ENCODE measurements around the gene PFN1. TPM values are rescaled to one million over a fixed set of nuclear protein-coding genes. Genes with fewer than 3 reads are reported as not detected.

PFN1 gene
- total RNA-seq, 2 donors from 2014 or later: 806 to 1,230 TPM

DNA sequence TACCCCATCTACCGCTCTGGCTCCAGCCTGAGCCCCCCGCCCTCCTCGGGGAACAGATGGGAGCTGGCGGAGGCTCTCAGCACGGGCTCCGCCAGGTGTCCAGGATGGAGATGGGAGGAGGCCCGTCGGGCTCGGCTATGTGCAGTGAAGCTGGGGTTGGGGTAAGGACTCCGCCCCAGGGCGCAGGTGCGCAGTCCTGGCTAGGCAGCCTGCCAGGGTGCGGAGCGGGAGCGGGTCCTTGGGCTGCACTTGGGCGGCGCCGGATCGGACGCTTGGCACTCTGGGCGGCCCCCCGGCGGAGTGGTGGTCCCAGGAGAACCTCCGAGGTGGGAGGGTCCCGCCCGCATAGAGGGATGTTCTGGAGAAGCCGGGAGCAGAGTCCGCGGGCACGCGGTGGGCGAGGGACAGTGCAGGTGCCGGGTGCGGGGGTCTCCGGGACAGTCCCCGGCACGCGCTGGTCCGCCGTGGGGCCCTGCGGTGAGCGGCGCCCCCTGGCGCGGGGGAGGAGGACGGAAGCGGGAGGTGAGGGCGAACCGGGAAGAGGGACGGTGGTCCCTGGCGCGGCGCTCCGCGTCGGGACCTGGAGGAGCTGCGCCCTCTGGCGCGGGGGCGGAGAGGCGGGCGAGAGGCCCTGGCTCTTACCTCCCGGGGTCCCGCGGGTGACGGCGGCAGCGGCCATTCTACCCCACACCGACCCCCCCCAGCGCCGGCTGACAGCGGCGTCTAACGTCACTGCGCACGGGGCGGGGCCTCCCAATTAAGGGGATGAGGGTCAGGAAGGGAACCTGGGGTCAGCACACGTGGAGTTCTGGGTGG lies 38.8 kb upstream of the PFN1 start, which contains the start of gene CAMTA2:
Gene CAMTA2, minus strand, starts transcription at position 725 of the 816 bp plus-strand sequence. CDS start 1,453 bp downstream, outside the sequence.
- Histone ChIP-seq H3K4me1 (ENCODE audit: control insufficient read depth in 1 of 2, low read depth in 2 of 2) (peaks cover 10 to 30% of the 10 kb centered on the region in 2 donors), H3K27me3 (replicated peaks; ENCODE audit: insufficient read depth) (no peaks in the 10 kb centered on the region), H3K27ac (peak within 1 kb of the TSS; percentile 89 to 91), H3K36me3 (peaks cover 6% of the 10 kb centered on the region), H3K4me3 (peak within 1 kb of the TSS; percentile 82), H3K9me3 (no peaks in the 10 kb centered on the region)
- TF ChIP-seq, protein P1, sequence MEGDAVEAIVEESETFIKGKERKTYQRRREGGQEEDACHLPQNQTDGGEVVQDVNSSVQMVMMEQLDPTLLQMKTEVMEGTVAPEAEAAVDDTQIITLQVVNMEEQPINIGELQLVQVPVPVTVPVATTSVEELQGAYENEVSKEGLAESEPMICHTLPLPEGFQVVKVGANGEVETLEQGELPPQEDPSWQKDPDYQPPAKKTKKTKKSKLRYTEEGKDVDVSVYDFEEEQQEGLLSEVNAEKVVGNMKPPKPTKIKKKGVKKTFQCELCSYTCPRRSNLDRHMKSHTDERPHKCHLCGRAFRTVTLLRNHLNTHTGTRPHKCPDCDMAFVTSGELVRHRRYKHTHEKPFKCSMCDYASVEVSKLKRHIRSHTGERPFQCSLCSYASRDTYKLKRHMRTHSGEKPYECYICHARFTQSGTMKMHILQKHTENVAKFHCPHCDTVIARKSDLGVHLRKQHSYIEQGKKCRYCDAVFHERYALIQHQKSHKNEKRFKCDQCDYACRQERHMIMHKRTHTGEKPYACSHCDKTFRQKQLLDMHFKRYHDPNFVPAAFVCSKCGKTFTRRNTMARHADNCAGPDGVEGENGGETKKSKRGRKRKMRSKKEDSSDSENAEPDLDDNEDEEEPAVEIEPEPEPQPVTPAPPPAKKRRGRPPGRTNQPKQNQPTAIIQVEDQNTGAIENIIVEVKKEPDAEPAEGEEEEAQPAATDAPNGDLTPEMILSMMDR (IDR thresholded peaks at IDR 0.05): peak; percentile 66
- peak; percentile 64 for ATAC-seq (ENCODE audit: insufficient number of reproducible peaks, low FRiP score, low read depth)
- DNase-seq (ENCODE audit: low spot score): peak; percentile 75

DNA sequence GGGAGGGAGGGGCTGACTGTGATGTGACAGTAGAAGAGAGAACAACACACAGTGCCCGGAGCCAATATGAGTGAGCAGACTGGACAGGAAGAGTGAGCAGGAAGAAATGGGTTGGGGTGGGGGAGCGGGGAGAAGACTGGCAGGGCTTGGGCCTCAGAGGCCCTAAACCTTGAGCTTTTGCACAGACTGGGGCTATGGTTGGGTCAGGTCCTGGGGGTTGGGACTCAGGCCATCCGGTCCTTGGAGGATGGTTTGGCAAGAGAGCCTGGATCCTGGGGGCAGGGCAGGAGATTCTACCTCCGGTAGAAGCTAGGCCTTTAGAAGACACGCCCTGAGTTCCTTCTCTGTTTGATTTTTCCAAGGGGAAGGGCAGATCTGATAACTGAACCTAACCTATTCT lies 38.1 kb upstream of the PFN1 start:
- TF ChIP-seq, protein P1 (IDR thresholded peaks at IDR 0.05): no peak
- no peak for DNase-seq (ENCODE audit: low spot score)
- ATAC-seq (ENCODE audit: insufficient number of reproducible peaks, low FRiP score, low read depth): peak; percentile 3

DNA sequence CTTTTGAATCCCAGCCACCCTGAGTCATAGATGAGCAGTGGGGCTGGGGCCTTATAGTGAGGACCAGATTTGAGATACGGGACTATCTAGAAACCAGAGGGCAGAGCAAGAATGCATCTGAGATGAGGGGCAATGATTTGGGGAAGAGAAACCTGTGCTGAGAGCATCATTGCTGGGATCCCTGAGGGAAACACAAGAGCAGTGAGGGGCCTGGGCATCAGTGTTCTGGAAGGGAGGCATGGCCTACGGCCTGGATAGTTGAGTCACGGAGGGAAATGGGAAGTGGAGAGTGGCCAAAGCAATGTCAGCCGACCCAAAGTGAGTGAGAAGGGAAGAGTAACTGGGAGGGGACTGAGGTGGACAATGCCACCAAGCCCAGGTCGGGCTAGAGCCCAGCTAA lies 34.0 kb upstream of the PFN1 start:
- H3K9me3 ChIP-seq: no peaks in the 10 kb centered on the region
- no peaks in the 10 kb centered on the region for H3K27me3 ChIP-seq (replicated peaks; ENCODE audit: insufficient read depth)
- H3K4me3 ChIP-seq: no peak overlapping the region
- no peak for ATAC-seq (ENCODE audit: insufficient number of reproducible peaks, low FRiP score, low read depth)
- TF ChIP-seq, protein P1 (IDR thresholded peaks at IDR 0.05): no peak
- H3K4me1 ChIP-seq (ENCODE audit: control insufficient read depth in 1 of 2, low read depth in 2 of 2): peaks cover 0 to 18% of the 10 kb centered on the region in 2 donors
- peaks cover 33% of the 10 kb centered on the region for H3K36me3 ChIP-seq
- no peak overlapping the region for H3K27ac ChIP-seq
- no peak for DNase-seq (ENCODE audit: low spot score)

More for the DNA sequence above, 38.1 kb upstream of the PFN1 start:
- H3K4me1 ChIP-seq (ENCODE audit: control insufficient read depth in 1 of 2, low read depth in 2 of 2): peaks cover 10 to 30% of the 10 kb centered on the region in 2 donors
- H3K36me3 ChIP-seq: peaks cover 8% of the 10 kb centered on the region
- no peaks in the 10 kb centered on the region for H3K27me3 ChIP-seq (replicated peaks; ENCODE audit: insufficient read depth)
- no peaks in the 10 kb centered on the region for H3K9me3 ChIP-seq
- peak overlapping the region; percentile 89 to 91 for H3K27ac ChIP-seq
- peak overlapping the region; percentile 82 for H3K4me3 ChIP-seq

DNA sequence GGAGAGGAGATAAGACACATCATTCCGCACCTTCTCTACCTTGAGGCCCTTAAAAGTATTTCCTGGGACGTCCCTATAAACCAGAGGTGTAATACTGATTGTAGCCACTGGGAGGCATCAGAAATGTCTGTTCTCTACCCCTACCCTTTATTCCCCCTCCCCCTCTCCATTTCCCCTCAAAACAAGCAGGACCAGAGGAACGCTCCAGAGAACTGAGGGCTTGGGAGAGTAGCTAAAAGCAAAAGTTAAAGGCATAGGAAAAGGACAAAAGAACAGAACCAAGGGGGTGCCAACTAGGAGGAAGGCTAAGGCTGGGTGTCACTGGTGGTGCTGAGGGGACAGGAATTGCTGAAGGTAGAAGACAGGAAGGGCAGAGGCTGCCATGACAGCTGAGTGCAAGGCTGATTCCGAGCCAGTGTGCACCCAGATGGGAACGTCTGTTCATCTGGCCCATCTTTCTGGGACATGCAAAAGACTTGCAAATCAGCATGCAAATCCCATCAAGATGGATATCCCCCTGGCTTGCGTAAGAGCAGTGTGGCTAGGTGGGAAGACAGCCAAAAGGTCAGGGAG lies 32.4 kb upstream of the PFN1 start:
- ATAC-seq (ENCODE audit: insufficient number of reproducible peaks, low FRiP score, low read depth) (no peak), DNase-seq (ENCODE audit: low spot score) (no peak)
- no peak overlapping the region for H3K27ac ChIP-seq
- H3K9me3 ChIP-seq: no peaks in the 10 kb centered on the region
- peaks cover 0 to 5% of the 10 kb centered on the region in 2 donors for H3K4me1 ChIP-seq (ENCODE audit: control insufficient read depth in 1 of 2, low read depth in 2 of 2)
- no peaks in the 10 kb centered on the region for H3K27me3 ChIP-seq (replicated peaks; ENCODE audit: insufficient read depth)
- H3K4me3 ChIP-seq: no peak overlapping the region
- TF ChIP-seq, protein P1 (IDR thresholded peaks at IDR 0.05): peak; percentile 86
- H3K36me3 ChIP-seq: peaks cover 44% of the 10 kb centered on the region

DNA sequence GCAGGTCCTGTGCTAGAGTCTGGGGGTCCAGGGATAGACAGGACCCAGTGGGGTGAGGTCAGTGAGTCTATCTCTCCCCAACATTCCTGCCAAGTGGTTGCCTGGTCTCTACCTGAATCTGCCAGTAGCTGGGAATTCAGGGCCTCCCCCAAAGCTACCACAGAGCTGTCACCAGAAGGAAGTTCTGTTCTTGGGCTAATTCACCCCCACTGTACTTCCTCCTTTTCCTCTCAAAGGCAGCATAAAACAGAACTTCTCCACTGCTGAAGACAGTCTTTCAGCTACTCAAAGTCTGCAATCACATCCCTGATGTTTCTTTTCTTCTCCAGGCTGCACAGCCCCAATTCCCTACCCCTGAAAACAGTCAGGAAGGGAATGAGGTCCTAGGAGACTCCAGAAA lies 30.4 kb upstream of the PFN1 start:
- Histone ChIP-seq H3K27ac (no peak overlapping the region), H3K4me3 (no peak overlapping the region), H3K27me3 (replicated peaks; ENCODE audit: insufficient read depth) (no peaks in the 10 kb centered on the region), H3K9me3 (no peaks in the 10 kb centered on the region), H3K36me3 (peaks cover 44% of the 10 kb centered on the region), H3K4me1 (ENCODE audit: control insufficient read depth in 1 of 2, low read depth in 2 of 2) (peaks cover 0 to 12% of the 10 kb centered on the region in 2 donors)
- TF ChIP-seq, protein P1 (IDR thresholded peaks at IDR 0.05): no peak
- DNase-seq (ENCODE audit: low spot score): no peak
- ATAC-seq (ENCODE audit: insufficient number of reproducible peaks, low FRiP score, low read depth): no peak

All from thoracic aorta (tissue), 2 donors.